BLaER1 treated with 17β-estradiol and CSF1 and Interleukin-3, amounts not matched to agents 10 nM and 100 nM (cell line): ENCODE data around the gene OR6V1.

Source experiments
- H3K27ac ChIP-seq, 11 experiments: shearing (Covaris generic); formaldehyde crosslinking; 2 replicates each; pipeline ENCODE4 v1.8.1; 2022
- H3K27me3 ChIP-seq, 11 experiments: shearing (Covaris generic); formaldehyde crosslinking; 2 replicates each; pipeline ENCODE4 v1.8.1; 2022
- H3K36me3 ChIP-seq, 11 experiments: shearing (Covaris generic); formaldehyde crosslinking; 2 replicates each; pipeline ENCODE4 v1.8.1; 2022
- H3K4me1 ChIP-seq, 10 experiments: shearing (Covaris generic); formaldehyde crosslinking; 2 replicates each; pipeline ENCODE4 v1.8.1; 2022
- H3K4me2 ChIP-seq, 11 experiments: shearing (Covaris generic); formaldehyde crosslinking; 2 replicates each; pipeline ENCODE4 v1.8.1; 2022
- H3K4me3 ChIP-seq, 10 experiments: shearing (Covaris generic); formaldehyde crosslinking; 2 replicates each; pipeline ENCODE4 v1.8.1; 2022
- H3K9ac ChIP-seq, 11 experiments: shearing (Covaris generic); formaldehyde crosslinking; 2 replicates each; pipeline ENCODE4 v1.8.1; 2022
- H3K9me3 ChIP-seq, 11 experiments: shearing (Covaris generic); formaldehyde crosslinking; replicated peaks in 1 of 11; 2 replicates each; pipeline ENCODE4 v1.8.1; 2022
- H4K20me1 ChIP-seq, 11 experiments: shearing (Covaris generic); formaldehyde crosslinking; 2 replicates each; pipeline ENCODE4 v1.8.1; 2022
- Cebpa-rat ChIP-seq, 11 experiments: shearing (Covaris generic); IDR thresholded peaks; 2 replicates each; pipeline ENCODE4 v1.8.1; 2022

OR6V1 gene

GRCh38 chr7:143052041-143052440, at the start of gene OR6V1:
TSS of gene OR6V1 (plus strand) at chr7:143052341. CDS start at chr7:143052341, 0 bp downstream.
- Histone ChIP-seq H3K4me3 (no peak within 1 kb of the TSS), H3K4me1 (peaks cover 25 to 36% (median 34%) of the 10 kb centered on the region in 10 experiments), H3K9me3 (peaks cover 0 to 5% (median 0%) of the 10 kb centered on the region in 11 experiments; a peak in 1 of 22 replicates), H4K20me1 (no peaks in the 10 kb centered on the region), H3K4me2 (no peak within 1 kb of the TSS; a peak in 1 of 22 replicates), H3K9ac (no peak within 1 kb of the TSS), H3K27ac (no peak within 1 kb of the TSS), H3K36me3 (no peaks in the 10 kb centered on the region), H3K27me3 (no peaks in the 10 kb centered on the region)
- TF ChIP-seq Cebpa-rat (IDR thresholded peaks at IDR 0.05), result no peak

GRCh38 chr7:143002898-143003297, 49.2 kb upstream of the OR6V1 start:
- Histone ChIP-seq H3K9me3 (no peaks in the 10 kb centered on the region), H3K4me1 (peaks cover 10 to 34% (median 22%) of the 10 kb centered on the region in 10 experiments), H3K27ac (no peak overlapping the region), H3K36me3 (no peaks in the 10 kb centered on the region), H3K27me3 (no peaks in the 10 kb centered on the region), H4K20me1 (no peaks in the 10 kb centered on the region), H3K4me2 (peak overlapping the region in 2 of 11 experiments; percentile 2 to 75; a peak in 3 of 22 replicates), H3K9ac (no peak overlapping the region), H3K4me3 (no peak overlapping the region)
- TF ChIP-seq Cebpa-rat (IDR thresholded peaks at IDR 0.05), result no peak

GRCh38 chr7:143003393-143004051, 48.6 kb upstream of the OR6V1 start:
- peak overlapping the region in 10 of 11 experiments; percentile 29 to 82 (median 70); a peak in 18 of 22 replicates for H3K4me2 ChIP-seq
- no peaks in the 10 kb centered on the region for H3K9me3 ChIP-seq
- H3K27ac ChIP-seq, result peak overlapping the region in 6 of 11 experiments; percentile 28 to 69 (median 60); a peak in 10 of 22 replicates
- TF ChIP-seq Cebpa-rat (IDR thresholded peaks at IDR 0.05), result no peak
- H3K36me3 ChIP-seq, result no peaks in the 10 kb centered on the region
- no peaks in the 10 kb centered on the region for H3K27me3 ChIP-seq
- H3K4me1 ChIP-seq, result peaks cover 10 to 34% (median 22%) of the 10 kb centered on the region in 10 experiments
- H3K4me3 ChIP-seq, result peak overlapping the region in 1 of 10 experiments; percentile 9; a peak in 1 of 20 replicates
- H4K20me1 ChIP-seq, result no peaks in the 10 kb centered on the region
- H3K9ac ChIP-seq, result peak overlapping the region in 6 of 11 experiments; percentile 4 to 64 (median 40); a peak in 7 of 22 replicates

GRCh38 chr7:143005632-143006260, 46.4 kb upstream of the OR6V1 start:
- Histone ChIP-seq H4K20me1 (no peaks in the 10 kb centered on the region), H3K4me1 (peaks cover 10 to 34% (median 22%) of the 10 kb centered on the region in 10 experiments), H3K9ac (no peak overlapping the region), H3K36me3 (no peaks in the 10 kb centered on the region), H3K9me3 (no peaks in the 10 kb centered on the region), H3K4me3 (no peak overlapping the region), H3K27ac (no peak overlapping the region), H3K27me3 (no peaks in the 10 kb centered on the region), H3K4me2 (peak overlapping the region; percentile 1 to 51 (median 9); a peak in 10 of 22 replicates)
- no peak for TF ChIP-seq Cebpa-rat (IDR thresholded peaks at IDR 0.05)

- H3K4me2 ChIP-seq, result no peak overlapping the region
- no peak overlapping the region for H3K4me3 ChIP-seq
- peaks cover 10 to 27% (median 22%) of the 10 kb centered on the region in 10 experiments for H3K4me1 ChIP-seq
- no peak for TF ChIP-seq Cebpa-rat (IDR thresholded peaks at IDR 0.05)
- no peaks in the 10 kb centered on the region for H3K36me3 ChIP-seq
- H3K27me3 ChIP-seq, result no peaks in the 10 kb centered on the region
- H3K27ac ChIP-seq, result no peak overlapping the region
- H4K20me1 ChIP-seq, result no peaks in the 10 kb centered on the region
- H3K9me3 ChIP-seq, result no peaks in the 10 kb centered on the region
- H3K9ac ChIP-seq, result no peak overlapping the region
These were observed 43.9 kb upstream of the OR6V1 start for GRCh38 chr7:143008007-143008901.

GRCh38 chr7:143012001-143012400, 40.1 kb upstream of the OR6V1 start:
- Histone ChIP-seq H3K27ac (no peak overlapping the region), H3K27me3 (0 out of 22 replicates have a peak, but pooled peaks cover 0 to 4% (median 0%) of the 10 kb centered on the region in 11 experiments), H3K36me3 (no peaks in the 10 kb centered on the region), H3K4me3 (no peak overlapping the region), H3K4me1 (peaks cover 4 to 15% (median 12%) of the 10 kb centered on the region in 10 experiments; a peak in 17 of 20 replicates), H3K9me3 (no peaks in the 10 kb centered on the region), H3K9ac (no peak overlapping the region), H3K4me2 (no peak overlapping the region), H4K20me1 (no peaks in the 10 kb centered on the region)
- no peak for TF ChIP-seq Cebpa-rat (IDR thresholded peaks at IDR 0.05)

GRCh38 chr7:143012409-143012808, 39.7 kb upstream of the OR6V1 start:
- H3K9ac ChIP-seq, result no peak overlapping the region

GRCh38 chr7:143013473-143013872, 38.7 kb upstream of the OR6V1 start:
- Histone ChIP-seq H3K9ac (no peak overlapping the region), H3K4me2 (no peak overlapping the region), H3K27ac (no peak overlapping the region), H3K27me3 (0 out of 22 replicates have a peak, but pooled peaks cover 0 to 4% (median 0%) of the 10 kb centered on the region in 11 experiments), H3K9me3 (peaks cover 0 to 10% (median 2%) of the 10 kb centered on the region in 11 experiments; a peak in 11 of 22 replicates), H3K4me1 (peaks cover 4 to 15% (median 12%) of the 10 kb centered on the region in 10 experiments; a peak in 17 of 20 replicates), H3K4me3 (no peak overlapping the region), H4K20me1 (no peaks in the 10 kb centered on the region), H3K36me3 (no peaks in the 10 kb centered on the region)
- TF ChIP-seq Cebpa-rat (IDR thresholded peaks at IDR 0.05), result no peak

More at GRCh38 chr7:143012409-143012808, 39.7 kb upstream of the OR6V1 start:
- Histone ChIP-seq H3K27ac (no peak overlapping the region), H3K9me3 (no peaks in the 10 kb centered on the region), H3K36me3 (no peaks in the 10 kb centered on the region), H3K4me1 (peaks cover 4 to 15% (median 12%) of the 10 kb centered on the region in 10 experiments; a peak in 17 of 20 replicates), H4K20me1 (no peaks in the 10 kb centered on the region), H3K4me2 (no peak overlapping the region), H3K4me3 (no peak overlapping the region), H3K27me3 (0 out of 22 replicates have a peak, but pooled peaks cover 0 to 4% (median 0%) of the 10 kb centered on the region in 11 experiments)
- no peak for TF ChIP-seq Cebpa-rat (IDR thresholded peaks at IDR 0.05)
